SK-N-SH (cell line): Measurements from ENCODE around the gene MBNL1. TPM values are rescaled to one million over a fixed set of nuclear protein-coding genes. Genes with fewer than 3 reads are reported as not detected.
A peak's percentile ranks its signal among the peaks of the same experiment; 100 is the strongest.

Source experiments
- CTCF ChIA-PET: fragments of 300-600, 350-600 bp; formaldehyde crosslinking; extraction: SDS; loops from one replicate; lab custom pipeline; 2021; lab: Yijun Ruan, JAX
- POLR2A ChIA-PET: fragments of 350-600 bp; sonication (Branson Sonifier 250); formaldehyde crosslinking; extraction: SDS; loops from one replicate; lab custom pipeline; 2020; ENCODE audit warnings: antibody characterized with exemption, inconsistent platforms; lab: Yijun Ruan, JAX
- DNase-seq: peaks from one replicate; pipeline ENCODE4 v3.0.0; 2012
- H2AFZ ChIP-seq: fragments of 200-600 bp; sonication (generic); 2 replicates; pipeline ENCODE4 v1.8.1; 2016; ENCODE audit warnings: antibody characterized with exemption, mild to moderate bottlenecking, low read depth
- H3F3A ChIP-seq: fragments of 200-600 bp; sonication (generic); replicated peaks from 2 replicates; pipeline ENCODE3; 2016; ENCODE audit warnings: antibody characterized with exemption, mild to moderate bottlenecking; ENCODE audit not compliant: insufficient read depth
- H3K27ac ChIP-seq, 2 experiments: fragments of 200-500 bp in 1 of 2; fragments of 200-600 bp in 1 of 2; sonication (Bioruptor generic) in 1 of 2; sonication (generic), shearing (Covaris generic) in 1 of 2; 2 replicates each; pipeline versions ENCODE4 v1.5.1 to v1.6.1; 2014 to 2016; ENCODE audit warnings: low read depth in 2 of 2, inconsistent platforms in 1 of 2, low read length in 1 of 2, mild to moderate bottlenecking in 1 of 2, mixed read lengths in 1 of 2
- H3K27me3 ChIP-seq: fragments of 200-600 bp; sonication (generic), shearing (Covaris generic); 2 replicates; pipeline ENCODE4 v1.6.1; 2016; ENCODE audit warnings: mixed run types; ENCODE audit not compliant: insufficient read depth
- H3K36me3 ChIP-seq, 2 experiments: fragments of 200-500 bp in 1 of 2; fragments of 200-600 bp in 1 of 2; sonication (Bioruptor generic) in 1 of 2; sonication (generic) in 1 of 2; replicated peaks in 1 of 2; 2 replicates each; pipeline versions ENCODE3 to v1.5.1; 2014 to 2016; ENCODE audit warnings: low read length in 1 of 2, mild to moderate bottlenecking in 1 of 2; ENCODE audit not compliant: insufficient read depth in 2 of 2, control insufficient read depth in 1 of 2
- H3K4me1 ChIP-seq, 2 experiments: fragments of 200-500 bp in 1 of 2; fragments of 200-600 bp in 1 of 2; sonication (Bioruptor generic) in 1 of 2; sonication (generic), shearing (Covaris generic) in 1 of 2; 2 replicates each; pipeline versions ENCODE4 v1.5.1 to v1.6.1; 2014 to 2016; ENCODE audit warnings: low read depth in 1 of 2, low read length in 1 of 2, mixed run types in 1 of 2; ENCODE audit not compliant: insufficient read depth in 2 of 2, control insufficient read depth in 1 of 2
- H3K4me2 ChIP-seq: fragments of 200-600 bp; sonication (generic), shearing (Covaris generic); 2 replicates; pipeline ENCODE4 v1.6.1; 2017; ENCODE audit warnings: mixed run types
- H3K4me3 ChIP-seq, 2 experiments: fragments of 200-500 bp in 1 of 2; fragments of 200-600 bp in 1 of 2; sonication (Bioruptor generic) in 1 of 2; sonication (generic), shearing (Covaris generic) in 1 of 2; 2 replicates each; pipeline versions ENCODE4 v1.5.1 to v1.8.1; 2014 to 2016; ENCODE audit warnings: low read depth in 2 of 2, inconsistent platforms in 1 of 2, low read length in 1 of 2, mild to moderate bottlenecking in 1 of 2, mixed read lengths in 1 of 2, moderate library complexity in 1 of 2
- H3K79me2 ChIP-seq: fragments of 200-600 bp; sonication (generic); 2 replicates; pipeline ENCODE4 v1.8.1; 2017; ENCODE audit warnings: mild to moderate bottlenecking; ENCODE audit not compliant: insufficient read depth
- H3K9ac ChIP-seq: fragments of 200-600 bp; sonication (generic); 2 replicates; pipeline ENCODE4 v1.6.1; 2017; ENCODE audit warnings: mixed run types
- H3K9me2 ChIP-seq: fragments of 200-600 bp; sonication (generic); 2 replicates; pipeline ENCODE4 v1.6.1; 2017; ENCODE audit warnings: mixed run types
- H3K9me3 ChIP-seq: fragments of 200-600 bp; sonication (generic); 2 replicates; pipeline ENCODE4 v1.6.1; 2017; ENCODE audit warnings: mixed run types, mild to moderate bottlenecking, moderate library complexity
- H4K20me1 ChIP-seq: fragments of 200-600 bp; sonication (generic); 2 replicates; pipeline ENCODE4 v1.6.1; 2017; ENCODE audit warnings: mild to moderate bottlenecking, mixed run types; ENCODE audit not compliant: insufficient read depth
- CHD2 ChIP-seq: fragments of 150-350 bp; IDR thresholded peaks from 2 replicates; pipeline ENCODE4 v1.6.1; 2018; ENCODE audit warnings: low read length; ENCODE audit not compliant: partially characterized antibody
- CTCF ChIP-seq: fragments of 200-600 bp; sonication (generic); IDR thresholded peaks from 2 replicates; pipeline ENCODE4 v1.6.1; 2017; ENCODE audit warnings: antibody characterized with exemption, mild to moderate bottlenecking, moderate library complexity
- EP300 ChIP-seq, 2 experiments: IDR thresholded peaks; 2 replicates each; pipeline versions ENCODE4 v1.4.0 to v1.6.1; 2012; ENCODE audit warnings: borderline replicate concordance in 1 of 2, low read depth in 1 of 2, low read length in 1 of 2
- FOSL2 ChIP-seq: IDR thresholded peaks from 2 replicates; pipeline ENCODE4 v1.4.0; 2012; ENCODE audit warnings: low read depth, mild to moderate bottlenecking, moderate library complexity, borderline replicate concordance
- FOXJ3 ChIP-seq: sonication (generic); formaldehyde crosslinking; IDR thresholded peaks from 2 replicates; pipeline ENCODE4 v1.5.1; 2020; ENCODE audit warnings: mild to moderate bottlenecking, missing genetic modification reagents
- FOXM1 ChIP-seq: IDR thresholded peaks from 2 replicates; pipeline ENCODE4 v1.4.0; 2012; ENCODE audit warnings: low read depth, mild to moderate bottlenecking
- GATA2 ChIP-seq: sonication (generic); formaldehyde crosslinking; IDR thresholded peaks from 2 replicates; pipeline ENCODE4 v1.5.0; 2020; ENCODE audit warnings: mild to moderate bottlenecking, missing genetic modification reagents
- JUND ChIP-seq: IDR thresholded peaks from 2 replicates; pipeline ENCODE4 v1.4.0; 2012
- MEF2A ChIP-seq: IDR thresholded peaks from 2 replicates; pipeline ENCODE4 v1.4.0; 2012; ENCODE audit warnings: low read depth, borderline replicate concordance
- NFIC ChIP-seq: IDR thresholded peaks from 2 replicates; pipeline ENCODE4 v1.4.0; 2012; ENCODE audit warnings: borderline replicate concordance
- NRF1 ChIP-seq: IDR thresholded peaks from 2 replicates; pipeline ENCODE4 v1.6.1; 2012; ENCODE audit warnings: low read depth, mild to moderate bottlenecking, low read length
- POLR2AphosphoS5 ChIP-seq: IDR thresholded peaks from 2 replicates; pipeline ENCODE4 v1.6.1; 2012; ENCODE audit warnings: low read depth, low read length
- RCOR1 ChIP-seq: fragments of 150-350 bp; IDR thresholded peaks from 2 replicates; pipeline ENCODE4 v1.6.1; 2017; ENCODE audit warnings: antibody characterized with exemption, low read length
- RFX5 ChIP-seq: IDR thresholded peaks from 2 replicates; pipeline ENCODE4 v1.6.1; 2012; ENCODE audit warnings: mild to moderate bottlenecking, improper control_type of control experiment, low read length
- RXRA ChIP-seq: IDR thresholded peaks from 2 replicates; pipeline ENCODE4 v1.4.0; 2012; ENCODE audit warnings: low read depth, mild to moderate bottlenecking, borderline replicate concordance
- SIN3A ChIP-seq: IDR thresholded peaks from 2 replicates; pipeline ENCODE4 v1.6.1; 2012; ENCODE audit warnings: low read depth, mild to moderate bottlenecking, low read length, moderate library complexity, borderline replicate concordance
- SMC3 ChIP-seq: IDR thresholded peaks from 2 replicates; pipeline ENCODE4 v1.6.1; 2012; ENCODE audit warnings: low read depth, low read length, improper control_type of control experiment
- TAF1 ChIP-seq: IDR thresholded peaks from 2 replicates; pipeline ENCODE4 v1.6.1; 2012; ENCODE audit warnings: low read depth, mild to moderate bottlenecking, low read length, moderate library complexity, borderline replicate concordance
- TCF12 ChIP-seq: IDR thresholded peaks from 2 replicates; pipeline ENCODE4 v1.4.0; 2012
- TEAD4 ChIP-seq: IDR thresholded peaks from 2 replicates; pipeline ENCODE4 v1.4.0; 2012; ENCODE audit warnings: mild to moderate bottlenecking, borderline replicate concordance; ENCODE audit not compliant: insufficient read depth
- USF2 ChIP-seq: fragments of 150-350 bp; IDR thresholded peaks from 2 replicates; pipeline ENCODE4 v1.6.1; 2017; ENCODE audit warnings: antibody characterized with exemption, low read length, low read depth, borderline replicate concordance
- ZBTB33 ChIP-seq: IDR thresholded peaks from 2 replicates; pipeline ENCODE4 v1.4.0; 2012; ENCODE audit warnings: low read depth, borderline replicate concordance
- WGBS: methylation state at CpG from one replicate; pipeline ENCODE4 v1.1.6; 2017; ENCODE audit warnings: low lambda C conversion rate; 5-methylcytosine and 5-hydroxymethylcytosine counted together
- polyA plus RNA-seq, 3 experiments: library from polyadenylated mRNA; depleted of rRNA; stranded (reverse); fragments of >200 nt; gene quantifications; 2 replicates each; pipeline ENCODE4 v1.2.3, GENCODE V29; 2012

Gene MBNL1
- polyA plus RNA-seq, 1 of the 3 experiments (the other 2 are of a cell fraction) = 44.3 TPM

- no peaks in the 10 kb centered on the region for H3K27me3 ChIP-seq
- WGBS = 92% methylated on average over 5 of the region's 5 CpGs
- no peaks in the 10 kb centered on the region for H3K79me2 ChIP-seq
- no peaks in the 10 kb centered on the region for H4K20me1 ChIP-seq
- peak overlapping the region in 1 of 2 experiments; percentile 59; a peak in 2 of 4 replicates for H3K27ac ChIP-seq
- H3K4me3 ChIP-seq = no peak overlapping the region
- no peak for DNase-seq
- CTCF ChIA-PET = no interaction called here
- peaks cover 0 to 12% of the 10 kb centered on the region in 2 experiments; a peak in 1 of 4 replicates for H3K4me1 ChIP-seq
- H3K9ac ChIP-seq = no peak overlapping the region
- POLR2A ChIA-PET = no interaction called here
- H2AFZ ChIP-seq = no peak overlapping the region
- H3K4me2 ChIP-seq = no peak overlapping the region
- TF ChIP-seq NFIC (no peak), MEF2A (no peak), RFX5 (no peak), TCF12 (no peak), NRF1 (no peak), TAF1 (no peak), SIN3A (no peak), SMC3 (no peak), CTCF (no peak), GATA2 (CRISPR knock-in tag) (no peak), FOXM1 (no peak), POLR2AphosphoS5 (no peak), CHD2 (no peak), FOSL2 (no peak)
- no peaks in the 10 kb centered on the region for H3F3A ChIP-seq
- H3K36me3 ChIP-seq = no peaks in the 10 kb centered on the region
- H3K9me3 ChIP-seq = no peaks in the 10 kb centered on the region
- no peaks in the 10 kb centered on the region for H3K9me2 ChIP-seq
Measured at GRCh38 chr3:152257563-152258035, 11.1 kb upstream of the MBNL1 start.

- Histone ChIP-seq H3F3A (no peaks in the 10 kb centered on the region), H3K9me3 (no peaks in the 10 kb centered on the region), H3K27ac (peak overlapping the region in 1 of 2 experiments; percentile 59; a peak in 2 of 4 replicates), H4K20me1 (no peaks in the 10 kb centered on the region), H3K4me1 (peaks cover 0 to 12% of the 10 kb centered on the region in 2 experiments; a peak in 1 of 4 replicates), H3K27me3 (no peaks in the 10 kb centered on the region), H3K79me2 (no peaks in the 10 kb centered on the region), H2AFZ (no peak overlapping the region), H3K4me2 (no peak overlapping the region), H3K9me2 (no peaks in the 10 kb centered on the region), H3K36me3 (no peaks in the 10 kb centered on the region), H3K4me3 (no peak overlapping the region), H3K9ac (peak overlapping the region; percentile 1; the same call in 1 of the 2 replicates)
- ChIA-PET POLR2A (no interaction called here), CTCF (no interaction called here)
- 65% methylated on average over 7 of the region's 7 CpGs for WGBS
- DNase-seq = no peak
- no peak for TF ChIP-seq RCOR1
- peak; percentile 64 for TF ChIP-seq JUND
- peak; percentile 83 for TF ChIP-seq NFIC
- peak; percentile 62; the same call in 1 of the 2 replicates for TF ChIP-seq TEAD4
- TF ChIP-seq RXRA = peak; percentile 76; the same call in 1 of the 2 replicates
- no peak for TF ChIP-seq USF2
- peak in 1 of 2 experiments; percentile 76; a peak in 1 of 4 replicates for TF ChIP-seq EP300 (IDR thresholded peaks at IDR 0.05; ENCODE audit: borderline replicate concordance in 1 of 2, low read depth in 1 of 2, low read length in 1 of 2)
- TF ChIP-seq POLR2AphosphoS5 = no peak
- no peak for TF ChIP-seq FOXJ3 (CRISPR knock-in tag)
- 0 out of 2 replicates have a peak, but pooled peaks have one; percentile 39 for TF ChIP-seq ZBTB33
- no peak for TF ChIP-seq CHD2
- TF ChIP-seq GATA2 (CRISPR knock-in tag) = no peak
- 0 out of 2 replicates have a peak, but pooled peaks have one; percentile 52 for TF ChIP-seq SIN3A
- peak; percentile 76 for TF ChIP-seq TCF12
- TF ChIP-seq FOSL2 = peak; percentile 73; the same call in 1 of the 2 replicates
Measured at GRCh38 chr3:152258448-152259393, 10.0 kb upstream of the MBNL1 start.
